C4-2B (cell line): ENCODE data around the gene CDC42EP1.
"Not testable (repeated sequence)": the region's sequence is repeated elsewhere in the genome, so short reads cannot be mapped to it uniquely, and the experiment has no call there.

Experiments
- H3K27ac ChIP-seq: fragments of 450-650 bp; 2 replicates; pipeline ENCODE4 v1.5.1; 2017
- CTCF ChIP-seq: fragments of 450-650 bp; conservative IDR thresholded peaks from 2 replicates; pipeline ENCODE4 v1.5.1; 2017; ENCODE audit warnings: mild to moderate bottlenecking
- ZFX ChIP-seq: fragments of 450-650 bp; IDR thresholded peaks from 2 replicates; pipeline ENCODE4 v1.6.1; 2017

The CDC42EP1 gene

GRCh38 chr22:37588546-37589215 is 28.4 kb downstream of the CDC42EP1 start:
- no peak overlapping the region for H3K27ac ChIP-seq
- TF ChIP-seq CTCF = no peak
- TF ChIP-seq ZFX = no peak

- TF ChIP-seq ZFX (no peak), CTCF (no peak)
These were observed 29.4 kb downstream of the CDC42EP1 start for GRCh38 chr22:37589636-37590035.

GRCh38 chr22:37591081-37591480 is 30.8 kb downstream of the CDC42EP1 start:
- not testable (repeated sequence) for H3K27ac ChIP-seq

More at GRCh38 chr22:37589636-37590035, 29.4 kb downstream of the CDC42EP1 start:
- H3K27ac ChIP-seq = no peak overlapping the region

GRCh38 chr22:37591823-37592404 is 31.6 kb downstream of the CDC42EP1 start:
- H3K27ac ChIP-seq = no peak overlapping the region
- TF ChIP-seq CTCF = no peak

- no peak overlapping the region for H3K27ac ChIP-seq
- TF ChIP-seq CTCF = no peak
- no peak for TF ChIP-seq ZFX
These were observed 34.0 kb downstream of the CDC42EP1 start for GRCh38 chr22:37594237-37594636.

- H3K27ac ChIP-seq = peak overlapping the region; percentile 78
- TF ChIP-seq ZFX (no peak), CTCF (no peak)
These were observed 38.9 kb downstream of the CDC42EP1 start for GRCh38 chr22:37599153-37599552.

GRCh38 chr22:37601203-37601539 is 40.9 kb downstream of the CDC42EP1 start:
- H3K27ac ChIP-seq = peak overlapping the region; percentile 30
- TF ChIP-seq CTCF = no peak
